CD4-positive, alpha-beta T cell treated with Interleukin-17A for 4 hours (primary cell): Measurements from ENCODE around the gene DNER.

Experiments
- DNase-seq: peaks from one replicate; pipeline ENCODE4 v3.0.0-alpha.2; 2020; ENCODE audit warnings: mixed read lengths

Gene DNER

GRCh38 chr2:229612384-229612971 lies 101.9 kb downstream of the DNER start:
- DNase-seq: no peak

GRCh38 chr2:229611360-229611759 lies 103.0 kb downstream of the DNER start:
- DNase-seq: no peak

- DNase-seq: no peak
These were observed 103.5 kb downstream of the DNER start for GRCh38 chr2:229610872-229611271.

GRCh38 chr2:229610333-229610732 lies 104.0 kb downstream of the DNER start:
- DNase-seq: no peak

- DNase-seq: no peak
These were observed 112.4 kb downstream of the DNER start for GRCh38 chr2:229601936-229602335.

GRCh38 chr2:229601396-229601795 lies 113.0 kb downstream of the DNER start:
- DNase-seq: no peak

GRCh38 chr2:229598227-229598626 lies 116.1 kb downstream of the DNER start:
- no peak for DNase-seq

- DNase-seq: no peak
These were observed 117.6 kb downstream of the DNER start for GRCh38 chr2:229596796-229597195.

GRCh38 chr2:229591611-229592010 lies 122.7 kb downstream of the DNER start:
- DNase-seq: no peak

- peak; percentile 4 for DNase-seq
These were observed 127.3 kb downstream of the DNER start for GRCh38 chr2:229586746-229587705.

GRCh38 chr2:229586012-229586411 lies 128.3 kb downstream of the DNER start:
- DNase-seq: no peak

GRCh38 chr2:229582151-229582550 lies 132.2 kb downstream of the DNER start:
- no peak for DNase-seq

GRCh38 chr2:229578052-229578846 lies 136.1 kb downstream of the DNER start:
- no peak for DNase-seq

- no peak for DNase-seq
These were observed 138.6 kb downstream of the DNER start for GRCh38 chr2:229575569-229576315.

GRCh38 chr2:229572507-229573271 lies 141.7 kb downstream of the DNER start:
- no peak for DNase-seq

- DNase-seq: no peak
These were observed 143.1 kb downstream of the DNER start for GRCh38 chr2:229571243-229571642.

- DNase-seq: no peak
These were observed 148.0 kb downstream of the DNER start for GRCh38 chr2:229566370-229566769.

GRCh38 chr2:229564300-229564907 lies 150.0 kb downstream of the DNER start:
- no peak for DNase-seq

- DNase-seq: no peak
These were observed 151.0 kb downstream of the DNER start for GRCh38 chr2:229563388-229563787.

GRCh38 chr2:229562472-229563127 lies 151.8 kb downstream of the DNER start:
- DNase-seq: no peak

GRCh38 chr2:229559986-229560385 lies 154.4 kb downstream of the DNER start:
- no peak for DNase-seq
